Stimulated activated CD4-positive, alpha-beta T cell treated with anti-CD3 and anti-CD28 coated beads, Interleukin-4, amount 100 ng/mL, for 24 hours (primary cell): ENCODE data around the gene MORN5.

Experiments
- DNase-seq: peaks from one replicate; pipeline ENCODE4 v3.0.0-alpha.2; 2020

The MORN5 gene

GRCh38 chr9:122192914-122193525 is 33.3 kb downstream of the MORN5 start:
- DNase-seq, result no peak

DNA sequence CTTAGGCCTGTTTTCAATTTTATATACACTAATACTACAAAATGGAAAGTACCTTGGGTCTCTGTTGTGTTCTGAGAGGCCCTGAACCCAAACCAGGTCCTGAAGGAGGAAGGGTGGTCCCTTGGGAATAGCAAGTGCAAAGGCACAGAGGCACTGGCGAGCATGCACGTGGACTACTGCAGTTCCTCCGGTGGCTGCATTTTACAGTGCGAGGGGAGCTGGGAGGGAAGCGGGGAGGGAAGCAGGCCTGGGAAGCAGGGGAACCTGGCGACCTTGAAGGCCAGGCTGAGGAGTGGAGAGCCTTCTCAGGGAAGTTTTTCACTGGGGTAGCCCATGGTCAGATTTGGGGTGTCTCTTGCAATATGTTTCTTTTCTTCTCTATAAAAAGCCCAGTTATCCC is 33.9 kb downstream of the MORN5 start:
- no peak for DNase-seq

DNA sequence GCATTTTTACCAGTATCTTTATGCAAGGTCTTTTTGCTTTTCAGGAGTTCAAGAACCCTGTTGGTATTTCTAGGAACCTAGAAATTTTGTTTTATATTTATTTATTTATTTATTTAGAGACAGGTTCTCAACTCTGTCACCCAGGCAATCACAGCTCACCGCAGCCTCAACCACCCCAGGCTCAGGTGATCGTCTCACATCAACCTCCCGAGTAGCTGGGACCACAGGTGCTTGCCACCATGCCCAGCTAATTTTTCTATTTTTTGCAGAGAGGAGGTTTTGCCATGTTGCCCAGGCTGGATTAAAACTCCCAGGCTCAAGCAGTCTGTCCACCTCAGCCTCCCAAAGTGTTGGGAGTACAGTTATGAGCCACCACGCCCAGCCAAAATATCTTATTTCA is 36.2 kb downstream of the MORN5 start:
- DNase-seq, result no peak

DNA sequence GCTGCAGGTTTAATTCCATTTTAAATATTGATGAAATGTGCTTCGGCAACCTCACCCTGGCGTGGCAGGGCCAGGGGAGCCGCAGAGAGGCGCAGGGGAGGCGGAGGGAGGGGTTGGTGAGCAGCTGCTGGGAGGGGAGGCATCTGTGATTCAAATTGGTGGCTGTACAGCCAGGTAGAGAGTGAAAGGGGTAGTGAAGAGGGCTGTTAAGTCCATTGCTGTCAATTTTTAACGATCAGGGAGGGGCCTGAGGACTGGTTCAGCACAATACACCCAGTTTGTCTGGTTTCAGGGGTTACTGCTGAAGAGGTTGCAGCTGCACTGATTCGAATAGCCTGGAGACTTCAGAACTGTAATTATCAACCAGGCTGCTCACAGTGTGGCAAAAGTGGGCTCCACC is 37.7 kb downstream of the MORN5 start:
- DNase-seq, result no peak

GRCh38 chr9:122197882-122198281 is 38.2 kb downstream of the MORN5 start:
- no peak for DNase-seq

DNA sequence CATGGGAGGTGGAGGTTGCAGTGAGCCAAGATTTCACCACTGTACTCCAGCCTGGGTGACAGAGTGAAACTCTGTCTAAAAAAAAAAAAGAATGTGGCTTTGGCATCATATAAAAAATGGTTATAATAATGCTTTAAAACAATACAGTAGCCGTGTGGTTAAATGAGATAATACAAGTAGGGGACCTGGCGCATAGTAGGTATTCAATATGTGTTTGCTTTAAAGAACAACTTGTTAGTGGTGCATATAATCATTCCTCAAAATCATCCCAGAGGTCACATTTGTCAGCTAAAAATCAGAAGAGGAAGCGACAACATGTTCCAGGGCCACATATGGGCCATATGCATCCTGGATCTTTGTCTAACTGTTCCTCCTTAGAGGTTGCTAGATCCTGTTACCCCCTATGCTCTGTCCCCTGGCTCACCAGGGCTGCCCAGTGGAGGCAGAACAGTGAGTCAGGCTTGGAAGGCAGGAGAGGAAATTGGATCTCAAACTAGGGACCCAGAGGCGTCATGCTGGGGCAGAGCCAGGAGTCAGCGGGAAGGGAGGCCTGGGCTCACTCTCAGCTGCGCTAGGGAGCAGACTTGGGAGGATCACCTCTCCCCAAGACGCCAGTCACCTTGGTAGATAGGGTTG is 41.4 kb downstream of the MORN5 start:
- no peak for DNase-seq

GRCh38 chr9:122201641-122202040 is 41.9 kb downstream of the MORN5 start:
- no peak for DNase-seq

DNA sequence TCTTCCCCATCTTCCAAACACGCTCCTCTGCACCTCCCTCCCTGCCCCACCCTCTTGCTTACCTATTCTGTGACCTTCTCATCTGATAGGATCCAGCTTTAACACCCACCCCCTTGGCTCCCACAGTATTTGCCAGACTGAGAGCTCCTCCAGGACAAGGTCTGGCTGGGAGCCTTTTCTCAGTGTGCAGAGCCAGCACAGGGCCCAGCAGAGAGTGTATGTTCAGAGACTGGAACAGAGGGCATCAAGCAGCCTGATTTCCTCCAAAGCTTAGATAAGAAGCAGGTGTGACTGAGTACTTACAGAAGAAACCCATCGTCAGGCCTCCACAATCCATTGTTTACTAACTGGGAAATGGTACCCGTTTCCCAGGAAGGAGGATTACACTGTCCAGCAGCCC is 42.4 kb downstream of the MORN5 start:
- no peak for DNase-seq

DNA sequence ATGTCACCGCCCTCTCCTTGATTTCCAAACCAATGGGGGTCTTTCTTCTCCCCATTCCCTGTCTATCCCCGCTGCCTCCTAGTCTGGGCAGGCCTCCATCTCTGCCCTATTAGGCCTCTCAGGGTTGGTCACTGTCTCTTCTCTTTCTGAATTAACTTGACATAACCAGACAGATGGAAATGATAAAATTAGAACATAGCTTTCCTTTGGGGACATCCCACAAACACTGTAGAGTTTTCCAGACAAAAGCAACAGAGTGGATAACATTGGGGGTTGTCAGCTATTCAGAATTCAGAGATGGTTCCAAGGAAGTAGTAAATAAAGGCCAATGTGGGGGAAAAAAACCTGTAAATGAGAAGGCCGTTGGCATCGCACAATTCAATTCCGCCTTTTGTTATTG is 44.3 kb downstream of the MORN5 start:
- no peak for DNase-seq

- no peak for DNase-seq
These were observed 44.8 kb downstream of the MORN5 start for GRCh38 chr9:122204491-122204890.

DNA sequence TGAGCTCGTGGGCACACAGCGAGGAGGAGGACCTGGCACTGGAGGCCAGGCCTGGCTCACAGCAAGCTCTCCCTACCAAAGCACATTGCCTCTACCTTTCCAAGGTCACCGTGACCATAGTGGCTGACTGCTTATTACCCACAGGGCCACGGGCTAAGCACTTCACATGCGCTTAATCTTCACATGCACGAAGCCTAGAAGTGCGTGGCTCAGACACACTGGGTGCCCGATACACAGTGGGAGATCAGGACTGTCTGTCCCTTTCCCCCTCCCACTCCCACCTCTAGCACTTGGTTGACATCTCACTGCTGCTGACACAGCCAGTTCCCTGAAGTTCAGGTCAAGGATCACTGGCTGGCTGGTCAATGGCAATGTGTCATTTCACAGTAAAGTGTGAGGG is 45.5 kb downstream of the MORN5 start:
- DNase-seq, result no peak

DNA sequence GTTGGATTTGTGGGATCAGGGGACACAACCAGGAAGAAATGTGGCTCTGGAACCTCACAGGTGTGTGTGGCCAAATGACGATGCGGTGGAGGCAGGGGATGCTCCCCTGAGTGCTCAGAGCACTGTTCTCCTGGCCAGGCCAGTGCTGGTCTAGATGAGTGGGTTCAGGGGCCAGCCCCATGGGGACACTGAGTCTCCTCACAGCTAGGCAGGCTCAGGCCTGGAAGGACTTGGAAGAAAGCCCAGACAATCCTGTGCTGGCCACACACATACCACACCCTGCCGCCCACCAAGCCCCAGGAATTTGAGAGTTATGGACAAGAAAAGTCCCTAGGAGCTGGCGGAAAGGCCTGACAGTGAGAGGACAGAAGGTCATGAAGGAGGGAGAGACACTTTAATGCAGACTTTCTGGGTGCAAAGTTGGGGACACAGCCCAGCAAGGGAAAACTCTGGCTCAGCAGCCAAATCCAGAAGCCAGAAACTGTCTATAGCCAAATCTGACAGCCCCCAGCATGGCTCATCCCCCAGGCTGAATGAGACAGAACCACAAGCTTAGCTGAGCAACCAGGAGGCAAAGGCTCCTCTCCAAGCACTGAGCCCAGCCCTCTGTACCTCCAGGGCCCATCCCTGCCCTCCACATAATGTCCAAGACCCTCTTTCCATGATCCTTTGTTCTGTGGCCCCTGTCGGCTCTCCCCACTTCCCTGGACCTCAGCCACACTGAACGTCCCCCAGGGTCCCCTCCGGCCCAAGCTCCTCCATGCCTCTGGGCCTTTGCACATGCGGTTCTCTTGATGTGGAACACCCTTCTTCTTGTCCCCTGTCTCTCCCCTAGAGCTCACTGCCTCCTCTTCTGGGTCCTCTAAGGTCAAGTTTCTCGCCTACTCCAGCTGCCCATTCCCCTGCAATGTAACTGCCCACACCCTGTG is 46.7 kb downstream of the MORN5 start:
- no peak for DNase-seq

- DNase-seq, result no peak
These were observed 47.4 kb downstream of the MORN5 start for GRCh38 chr9:122207096-122207495.

DNA sequence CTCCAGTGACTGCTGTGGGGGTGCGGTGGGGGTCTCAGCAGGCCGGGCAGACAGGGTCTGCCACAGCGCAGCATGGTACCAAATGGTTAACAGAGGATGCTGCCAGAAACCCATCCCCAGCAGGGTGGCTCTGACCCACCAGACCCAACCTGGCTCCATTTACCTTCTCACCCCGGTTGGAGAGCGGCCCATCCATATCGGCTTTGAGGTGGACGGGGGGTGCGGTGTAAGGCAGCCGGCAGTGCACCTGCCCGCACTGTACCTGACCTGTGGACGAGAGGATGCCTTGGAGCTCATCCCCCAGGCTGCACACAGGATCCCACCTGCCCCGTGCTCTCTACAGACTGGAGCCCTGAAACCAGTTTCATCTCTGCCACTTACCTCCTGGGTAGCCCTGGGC is 49.7 kb downstream of the MORN5 start:
- no peak for DNase-seq

DNA sequence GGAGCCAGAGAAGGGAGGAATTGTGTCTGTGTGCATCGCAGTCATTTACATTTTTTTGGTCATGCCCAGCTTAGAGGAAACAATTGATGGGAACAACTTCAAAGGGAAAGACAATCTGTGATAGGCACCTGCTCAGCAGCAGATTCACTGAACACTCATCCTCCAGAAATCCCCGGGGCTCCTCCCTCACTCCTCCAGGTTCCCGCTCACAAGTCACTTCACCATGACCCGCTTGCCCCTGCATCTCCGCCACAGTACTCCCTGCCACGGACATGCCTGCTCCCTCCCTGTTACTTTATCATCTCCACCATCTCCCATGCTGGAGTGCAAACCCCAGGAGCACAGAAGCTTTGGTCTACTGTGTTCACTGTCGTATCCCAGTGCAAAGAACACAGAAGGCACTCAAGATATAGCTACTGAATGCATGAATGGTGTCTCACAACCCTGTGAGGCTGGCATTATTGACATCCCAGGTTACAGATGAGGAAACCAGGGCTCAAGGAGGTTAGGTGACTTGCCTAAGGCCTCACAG is 52.8 kb downstream of the MORN5 start:
- no peak for DNase-seq

- no peak for DNase-seq
These were observed 53.4 kb downstream of the MORN5 start for GRCh38 chr9:122213102-122213588.

DNA sequence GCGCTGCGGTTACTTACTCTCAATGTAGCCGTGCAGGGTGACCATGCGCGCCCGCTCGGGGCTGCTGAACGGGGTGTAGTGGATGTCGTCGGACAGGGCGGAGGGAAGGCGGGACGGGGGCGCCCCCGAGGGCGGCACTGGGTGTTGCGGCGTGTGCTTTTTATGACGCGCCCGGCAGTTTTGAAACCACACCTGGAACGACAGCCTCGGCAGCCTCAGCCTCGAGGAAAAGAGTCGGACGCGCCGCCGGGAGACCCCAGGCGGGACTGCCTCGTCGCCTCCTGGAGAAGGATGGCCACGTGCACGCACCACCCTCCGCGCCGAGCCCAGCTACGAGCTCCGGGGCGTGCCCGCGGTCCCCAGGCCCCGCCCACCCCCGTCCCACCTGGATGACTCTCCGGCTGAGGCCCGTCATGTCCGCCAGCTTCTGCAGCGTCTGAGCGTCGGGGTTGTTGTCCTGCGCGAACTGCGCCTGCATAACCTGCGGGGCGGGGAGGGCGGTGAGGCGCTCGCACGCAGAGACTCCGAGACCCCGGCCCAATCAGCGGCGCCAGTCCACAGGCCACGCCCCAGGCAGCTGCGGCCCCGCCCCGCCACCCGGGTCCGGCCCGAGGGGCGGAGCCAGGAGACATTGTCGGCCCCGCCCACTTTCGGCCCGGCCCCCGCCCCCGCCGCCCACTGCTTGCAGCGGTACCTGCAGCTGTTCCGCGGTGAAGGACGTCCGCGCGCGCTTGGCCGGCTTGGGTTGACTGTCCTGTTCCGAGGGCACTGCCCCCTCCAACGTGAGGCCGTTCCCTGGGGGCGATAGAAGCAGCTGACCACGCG is 54.1 kb downstream of the MORN5 start:
- DNase-seq, result peak; percentile 37

- no peak for DNase-seq
These were observed 54.8 kb downstream of the MORN5 start for GRCh38 chr9:122214507-122214906.

GRCh38 chr9:122215663-122216062 is 56.0 kb downstream of the MORN5 start:
- no peak for DNase-seq

GRCh38 chr9:122216138-122216797 is 56.6 kb downstream of the MORN5 start:
- DNase-seq, result no peak

- no peak for DNase-seq
These were observed 57.2 kb downstream of the MORN5 start for GRCh38 chr9:122216798-122217418.

DNA sequence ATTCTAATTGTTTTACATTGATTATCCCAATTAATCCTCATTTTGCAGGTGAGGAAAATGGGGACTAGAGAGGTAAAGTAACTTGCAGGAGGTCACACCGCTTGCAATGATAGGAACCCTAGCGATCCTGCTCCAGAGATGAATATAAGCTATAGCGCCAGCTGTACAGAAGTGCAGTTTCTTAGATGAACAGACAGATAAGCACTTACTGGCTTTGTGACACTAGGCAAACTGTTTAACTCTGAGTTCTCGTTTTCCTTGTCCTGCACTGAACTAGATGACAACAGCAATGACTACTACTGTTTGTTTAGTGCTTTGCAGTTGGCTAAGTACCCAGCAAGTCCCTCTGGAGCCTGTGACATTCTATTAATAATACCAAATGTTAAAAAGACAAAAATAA is 57.9 kb downstream of the MORN5 start:
- DNase-seq, result no peak
